Inflammatory macrophage (primary cell): ENCODE data around the gene KRT31.
"Not testable (repeated sequence)": the region's sequence is repeated elsewhere in the genome, so short reads cannot be mapped to it uniquely, and the experiment has no call there.

Experiments
- DNase-seq, 2 donors: peaks; one replicate each; pipeline ENCODE4 v3.0.0-alpha.2; 2020 to 2022

KRT31 gene

DNA sequence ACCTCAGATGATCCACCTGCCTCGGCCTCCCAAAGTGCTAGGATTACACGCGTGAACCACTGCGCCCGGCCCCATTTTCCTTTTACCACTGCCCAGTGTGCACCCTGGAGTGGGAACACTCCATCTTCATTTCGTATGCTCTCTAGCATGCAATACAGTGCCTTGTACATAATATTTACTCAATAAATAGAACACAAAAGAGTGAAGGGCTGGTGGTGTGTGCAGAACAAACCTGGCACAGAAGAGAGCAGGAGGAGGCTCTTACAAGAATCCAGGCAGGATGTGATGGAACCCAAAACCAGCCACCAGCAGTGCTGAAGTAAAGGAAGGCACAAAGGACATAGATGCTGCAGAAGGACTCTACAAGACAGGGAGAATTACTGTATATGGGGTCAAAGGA lies 19.7 kb upstream of the KRT31 start:
- no peak for DNase-seq

GRCh38 chr17:41416479-41416878 lies 19.1 kb upstream of the KRT31 start:
- no peak for DNase-seq

GRCh38 chr17:41415833-41416335 lies 18.5 kb upstream of the KRT31 start:
- DNase-seq: no peak

- no peak for DNase-seq
These were observed 18.0 kb upstream of the KRT31 start for GRCh38 chr17:41415411-41415810.

GRCh38 chr17:41413982-41414381 lies 16.6 kb upstream of the KRT31 start:
- no peak for DNase-seq

DNA sequence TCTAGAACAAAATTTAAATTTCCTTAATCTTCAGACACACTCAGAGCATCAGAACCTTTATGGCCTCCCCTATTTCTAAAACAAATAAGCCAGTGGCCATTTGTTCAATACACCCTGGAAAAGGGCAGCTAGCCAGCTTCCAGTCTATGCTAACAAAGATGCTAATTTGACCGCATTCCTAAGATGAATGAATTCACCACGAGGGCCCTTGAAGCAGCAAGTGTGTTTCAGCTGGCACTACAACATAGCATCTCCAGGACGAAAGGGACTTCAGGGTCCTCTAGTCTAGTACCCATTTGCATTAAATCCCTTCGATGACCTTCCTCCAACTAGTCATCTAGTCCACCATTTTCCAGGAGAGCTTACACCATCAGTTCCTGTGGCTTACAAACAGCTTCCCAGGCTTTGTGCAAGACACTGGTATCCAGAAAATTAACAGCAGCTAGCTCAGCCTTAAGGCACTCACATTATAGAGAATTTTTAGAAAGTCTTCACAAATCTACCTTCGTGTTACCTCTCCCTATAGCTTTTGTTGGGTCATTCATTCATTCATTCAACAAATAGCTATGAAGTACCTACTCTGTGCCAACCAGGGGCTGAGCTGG lies 16.0 kb upstream of the KRT31 start:
- DNase-seq: no peak

GRCh38 chr17:41411072-41411840 lies 13.8 kb upstream of the KRT31 start:
- DNase-seq: no peak

DNA sequence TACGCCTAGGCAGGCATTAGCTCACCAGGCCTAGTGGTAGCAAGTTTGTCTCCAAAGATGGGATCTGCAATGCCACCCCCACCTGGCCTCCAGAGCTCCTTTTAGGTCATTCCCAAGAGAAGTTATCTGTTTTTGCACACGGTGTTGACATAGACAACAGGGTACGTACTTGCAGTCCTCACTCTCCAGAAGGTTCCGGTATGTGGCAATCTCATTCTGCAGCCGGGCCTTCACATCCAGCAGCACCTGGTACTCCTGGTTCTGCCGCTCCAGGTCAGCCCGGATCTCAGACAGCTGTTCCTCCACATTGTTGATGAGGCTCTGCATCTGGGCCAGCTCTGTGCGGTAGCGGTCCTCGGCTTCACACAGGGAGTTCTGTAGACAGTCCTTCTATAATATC lies 9.8 kb upstream of the KRT31 start:
- no peak for DNase-seq

- DNase-seq: no peak
These were observed 8.8 kb upstream of the KRT31 start for GRCh38 chr17:41406205-41406604.

DNA sequence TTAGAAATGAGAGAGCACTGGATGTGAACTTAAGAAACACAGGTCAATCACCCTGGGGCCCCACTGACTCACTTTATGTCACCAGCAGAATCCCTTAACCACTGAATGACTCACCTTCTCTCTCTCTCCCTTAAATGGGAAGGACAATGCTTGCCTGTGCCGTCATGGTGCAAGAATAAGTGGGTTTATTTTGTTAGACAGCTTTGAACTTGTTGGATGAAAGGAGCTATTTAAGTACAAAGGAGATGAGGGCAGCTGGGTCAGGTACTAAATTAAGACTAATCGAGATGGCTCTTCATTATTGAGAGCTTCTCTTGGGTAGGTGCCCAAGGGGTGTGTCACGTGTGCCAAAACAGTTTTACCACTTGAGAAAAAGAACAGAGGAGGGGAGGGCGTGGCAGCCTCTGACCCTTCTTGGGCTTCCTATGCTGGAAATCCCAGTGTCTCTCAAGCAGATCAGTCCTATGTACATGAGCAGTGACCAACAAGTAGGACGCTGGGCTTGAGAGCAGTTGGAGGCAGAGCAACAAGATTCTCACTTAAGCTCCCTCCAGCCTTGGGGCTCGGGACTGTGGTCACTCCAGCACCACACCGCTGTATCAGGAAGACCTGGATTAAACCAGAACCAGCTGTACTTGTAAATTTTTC lies 6.7 kb upstream of the KRT31 start:
- DNase-seq: peak; percentile 10 to 57

DNA sequence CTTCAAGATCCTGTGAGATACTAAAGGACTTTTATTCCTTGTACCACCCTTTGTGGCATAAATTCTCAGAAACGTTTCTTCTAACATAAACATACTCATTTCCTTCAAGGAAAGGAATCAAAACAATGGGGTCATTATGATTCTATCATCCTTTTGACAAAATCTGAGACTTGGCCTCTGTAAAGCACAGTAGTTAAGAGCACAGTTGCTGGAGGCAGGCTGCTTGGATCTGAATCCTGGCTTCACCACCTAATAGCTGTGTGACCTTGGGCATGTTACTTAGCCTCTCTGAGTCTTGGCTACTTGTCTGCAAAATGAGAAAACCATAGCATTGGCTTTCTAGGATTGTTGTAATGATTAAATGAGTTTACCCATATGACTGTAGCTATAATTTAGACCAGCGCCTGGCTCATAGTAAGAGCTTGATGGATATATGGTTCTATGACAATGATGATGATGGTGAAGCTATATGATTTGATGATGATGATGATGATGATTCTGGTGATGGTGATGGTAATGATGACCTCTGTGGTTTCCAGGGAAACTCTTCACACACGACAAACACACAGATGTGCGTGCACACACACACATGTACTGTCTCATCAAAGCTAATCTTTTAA lies 6.1 kb upstream of the KRT31 start:
- DNase-seq: no peak

DNA sequence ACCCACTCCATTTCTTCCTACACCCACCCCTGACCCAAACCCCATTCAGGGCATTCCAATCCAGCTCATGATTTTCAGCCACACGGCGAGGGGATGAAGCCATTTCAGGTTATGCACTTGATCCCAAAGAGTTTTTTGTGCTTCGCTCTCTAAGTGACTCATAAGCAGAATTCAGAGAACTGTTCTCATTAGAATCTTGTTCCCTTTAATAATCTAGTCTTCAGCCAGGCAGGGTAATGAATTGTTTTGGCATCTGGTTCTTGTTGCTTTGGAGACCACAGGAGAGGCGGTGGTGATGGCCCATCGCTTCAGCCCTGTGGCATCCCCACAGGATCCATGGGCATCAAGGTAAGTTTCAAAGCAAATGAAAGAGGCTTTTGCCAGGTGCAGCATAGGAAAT lies 4.8 kb upstream of the KRT31 start:
- no peak for DNase-seq

DNA sequence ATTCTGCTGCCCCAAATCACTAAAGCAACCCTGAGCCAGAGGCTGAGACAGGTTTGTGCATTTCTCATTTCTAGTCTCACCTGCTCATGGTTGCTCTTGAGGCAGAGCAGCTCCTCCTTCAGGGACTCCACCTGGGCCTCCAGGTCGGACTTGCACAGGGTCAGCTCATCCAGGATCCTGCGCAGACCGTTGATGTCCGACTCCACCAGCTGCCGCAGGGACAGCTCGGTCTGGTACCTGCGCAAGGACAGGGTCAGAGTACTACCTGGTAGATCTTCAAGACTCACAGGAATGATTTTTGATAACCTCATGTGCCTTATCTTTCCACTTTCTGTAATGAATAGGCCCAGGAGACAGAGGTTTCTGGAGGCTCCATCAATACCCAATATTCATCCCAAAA lies 1.1 kb downstream of the KRT31 start:
- DNase-seq: no peak

DNA sequence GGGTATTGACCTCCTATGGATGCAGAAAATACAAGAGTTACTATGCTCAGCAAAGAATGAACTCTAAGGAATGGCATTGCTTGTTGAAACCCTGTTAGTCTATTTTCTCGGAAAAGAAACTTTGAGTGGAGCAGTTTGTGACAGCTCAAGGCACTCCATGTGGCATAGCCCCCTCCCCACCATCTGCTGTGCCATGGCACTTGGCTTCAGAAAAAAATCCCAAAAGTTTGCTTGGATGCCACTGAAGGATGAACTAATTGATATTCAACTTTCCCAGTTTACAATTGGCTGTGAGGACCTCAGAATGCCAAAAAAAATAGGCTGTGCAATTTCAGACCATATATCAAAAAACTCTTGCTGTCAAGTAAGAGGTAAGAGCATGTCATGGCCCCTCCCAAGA lies 1.8 kb downstream of the KRT31 start:
- DNase-seq: no peak

- DNase-seq: not testable (repeated sequence)
These were observed 2.4 kb downstream of the KRT31 start for GRCh38 chr17:41395044-41395443.

GRCh38 chr17:41394254-41394996 lies 3.0 kb downstream of the KRT31 start:
- DNase-seq: no peak

DNA sequence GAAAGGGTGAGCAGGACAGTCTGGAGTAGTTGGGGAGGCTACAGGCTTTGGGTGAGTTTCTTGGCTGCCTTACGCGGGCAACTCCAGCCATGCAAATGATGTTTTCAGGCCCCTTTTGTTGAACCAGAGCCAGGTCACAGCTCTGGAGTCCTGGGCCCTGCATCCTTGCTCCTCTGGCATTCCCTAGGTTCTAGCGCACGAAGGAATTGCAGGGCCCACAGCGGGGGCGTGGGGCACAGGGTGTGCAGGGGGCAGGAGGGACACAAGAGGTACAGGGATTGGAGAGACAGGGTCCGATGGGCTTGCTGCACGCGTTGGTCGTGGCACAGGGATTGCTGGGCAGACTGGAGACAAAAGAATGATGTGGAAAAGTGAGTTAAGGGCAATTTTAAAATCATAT lies 3.6 kb downstream of the KRT31 start:
- no peak for DNase-seq

GRCh38 chr17:41393294-41393693 lies 4.1 kb downstream of the KRT31 start:
- no peak for DNase-seq

DNA sequence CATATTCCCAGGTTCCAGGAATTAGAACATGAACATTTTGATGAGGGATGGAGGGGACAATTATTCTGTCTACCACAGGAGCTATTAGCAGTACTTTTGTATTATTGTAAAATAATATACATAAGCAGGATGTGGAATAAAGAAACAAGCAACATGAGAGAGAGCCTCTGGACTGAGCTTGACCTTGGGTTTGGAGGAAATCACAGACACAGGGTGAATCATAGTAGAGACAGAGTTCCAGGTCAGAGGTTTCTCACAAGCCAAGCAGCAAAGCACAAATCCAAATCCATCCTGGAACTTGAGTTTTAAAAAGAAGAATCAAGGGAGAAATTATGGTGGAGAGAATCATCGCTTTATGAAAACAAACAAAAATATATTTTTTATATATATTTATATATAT lies 5.1 kb downstream of the KRT31 start:
- DNase-seq: no peak

DNA sequence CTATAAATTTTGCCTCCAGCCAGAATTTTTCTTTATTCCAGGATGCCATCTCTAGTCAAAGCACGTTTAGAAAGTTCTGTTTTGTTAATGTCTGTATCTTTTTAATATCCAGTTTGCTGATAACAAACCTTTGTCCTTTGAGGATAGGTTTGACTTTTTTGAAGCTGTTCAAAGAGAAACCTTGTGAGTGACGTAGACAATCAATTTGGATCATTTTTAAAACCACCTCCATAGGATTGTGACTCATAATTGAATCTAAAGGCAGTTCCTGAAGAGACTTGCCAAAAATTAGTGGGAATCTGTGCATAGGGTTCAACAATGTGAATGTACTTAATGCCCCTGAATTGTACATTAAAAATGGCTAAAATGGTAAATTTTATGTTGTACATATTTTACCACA lies 5.9 kb downstream of the KRT31 start:
- no peak for DNase-seq

GRCh38 chr17:41390411-41390938 lies 6.9 kb downstream of the KRT31 start:
- DNase-seq: no peak

DNA sequence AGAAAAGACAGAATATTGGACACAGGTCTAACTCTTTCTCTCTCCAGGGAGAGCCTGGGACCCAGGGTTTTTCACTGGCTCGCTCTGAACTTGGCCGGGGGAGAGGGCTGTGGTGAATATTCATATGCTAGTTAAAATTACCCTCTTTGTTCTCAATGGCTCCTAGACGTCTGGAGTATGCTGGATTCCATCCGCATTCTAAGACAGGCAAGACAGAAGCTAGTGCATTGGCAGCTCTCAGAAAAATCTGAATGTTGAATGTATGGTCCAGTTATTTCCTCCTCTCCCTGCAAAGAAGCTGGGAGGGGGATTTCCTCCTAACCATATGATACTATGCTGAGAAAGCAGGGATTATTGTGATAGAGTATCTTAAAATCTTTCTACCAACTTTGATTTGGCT lies 9.7 kb downstream of the KRT31 start:
- no peak for DNase-seq
